ENCODE data around the gene ARHGAP42.

Gene ARHGAP42

GRCh38 chr11:100927579-100927978 lies 240.5 kb downstream of the ARHGAP42 start:
- DNase-seq: no peak

- no peak for DNase-seq
These were observed 241.3 kb downstream of the ARHGAP42 start for GRCh38 chr11:100928426-100928825.

- DNase-seq: no peak
These were observed 242.3 kb downstream of the ARHGAP42 start for GRCh38 chr11:100929377-100929776.

GRCh38 chr11:100930185-100930778 lies 243.2 kb downstream of the ARHGAP42 start:
- DNase-seq: peak in 1 of 6 experiments; percentile 5

- no peak for DNase-seq
These were observed 245.5 kb downstream of the ARHGAP42 start for GRCh38 chr11:100932474-100933100.

GRCh38 chr11:100936781-100937180 lies 249.7 kb downstream of the ARHGAP42 start:
- no peak for DNase-seq

- DNase-seq: no peak
These were observed 252.5 kb downstream of the ARHGAP42 start for GRCh38 chr11:100939571-100939970.

GRCh38 chr11:100940111-100940510 lies 253.0 kb downstream of the ARHGAP42 start:
- no peak for DNase-seq

- no peak for DNase-seq
These were observed 253.9 kb downstream of the ARHGAP42 start for GRCh38 chr11:100941033-100941432.

- DNase-seq: no peak
These were observed 254.9 kb downstream of the ARHGAP42 start for GRCh38 chr11:100942016-100942415.

GRCh38 chr11:100948936-100949335 lies 261.8 kb downstream of the ARHGAP42 start:
- no peak for DNase-seq

GRCh38 chr11:100949443-100949842 lies 262.4 kb downstream of the ARHGAP42 start:
- DNase-seq: no peak

- DNase-seq: no peak
These were observed 268.2 kb downstream of the ARHGAP42 start for GRCh38 chr11:100955318-100955717.

GRCh38 chr11:100956351-100956750 lies 269.3 kb downstream of the ARHGAP42 start:
- DNase-seq: no peak

- no peak for DNase-seq
These were observed 270.4 kb downstream of the ARHGAP42 start for GRCh38 chr11:100957499-100957898.

GRCh38 chr11:100961633-100962032 lies 274.5 kb downstream of the ARHGAP42 start:
- no peak for DNase-seq

GRCh38 chr11:100963375-100963774 lies 276.3 kb downstream of the ARHGAP42 start:
- DNase-seq: no peak

- no peak for DNase-seq
These were observed 277.3 kb downstream of the ARHGAP42 start for GRCh38 chr11:100964435-100964834.

- no peak for DNase-seq
These were observed 278.3 kb downstream of the ARHGAP42 start for GRCh38 chr11:100965346-100965745.

GRCh38 chr11:100966366-100966765 lies 279.3 kb downstream of the ARHGAP42 start:
- DNase-seq: no peak

- DNase-seq: no peak
These were observed 281.9 kb downstream of the ARHGAP42 start for GRCh38 chr11:100969008-100969407.

GRCh38 chr11:100970283-100971164 lies 283.4 kb downstream of the ARHGAP42 start:
- DNase-seq: no peak

GRCh38 chr11:100972046-100972445 lies 285.0 kb downstream of the ARHGAP42 start:
- no peak for DNase-seq

GRCh38 chr11:100978442-100978841 lies 291.4 kb downstream of the ARHGAP42 start:
- no peak for DNase-seq
